HG02970 (cell line): ENCODE results near the gene FAN1.
"Not testable (repeated sequence)": the region's sequence is repeated elsewhere in the genome, so short reads cannot be mapped to it uniquely, and the experiment has no call there.

Experiments used
- ATAC-seq: cut with Tn5 transposase; IDR thresholded peaks from one replicate; pipeline ENCODE4 v1.9.1; 2021; ENCODE audit warnings: mild to moderate bottlenecking, moderate library complexity, moderate number of reproducible peaks; ENCODE audit not compliant: unreplicated experiment, low FRiP score

FAN1 gene

GRCh38 chr15:30903497-30904187 lies at the start of gene FAN1:
Gene FAN1 (plus strand): TSS chr15:30903915. CDS start chr15:30904664, 749 bp downstream.
- ATAC-seq = peak; percentile 87

GRCh38 chr15:30859091-30859874 lies 44.4 kb upstream of the FAN1 start:
- ATAC-seq = no peak

GRCh38 chr15:30865257-30865656 lies 38.5 kb upstream of the FAN1 start:
- no peak for ATAC-seq

GRCh38 chr15:30870681-30871080 lies 33.0 kb upstream of the FAN1 start:
- ATAC-seq = no peak

- ATAC-seq = no peak
These were observed 31.4 kb upstream of the FAN1 start for GRCh38 chr15:30872341-30872748.

- ATAC-seq = no peak
These were observed 26.6 kb upstream of the FAN1 start for GRCh38 chr15:30877070-30877469.

GRCh38 chr15:30878515-30878914 lies 25.2 kb upstream of the FAN1 start:
- no peak for ATAC-seq

GRCh38 chr15:30882849-30883433 lies 20.8 kb upstream of the FAN1 start:
- ATAC-seq = no peak

GRCh38 chr15:30883666-30884065 lies 20.0 kb upstream of the FAN1 start:
- ATAC-seq = not testable (repeated sequence)

- ATAC-seq = no peak
These were observed 17.9 kb upstream of the FAN1 start for GRCh38 chr15:30885814-30886213.

GRCh38 chr15:30889196-30889595 lies 14.5 kb upstream of the FAN1 start:
- ATAC-seq = no peak

- ATAC-seq = no peak
These were observed 8.1 kb upstream of the FAN1 start for GRCh38 chr15:30895461-30896210.

GRCh38 chr15:30896211-30896606 lies 7.5 kb upstream of the FAN1 start:
- no peak for ATAC-seq

- ATAC-seq = no peak
These were observed 1.8 kb upstream of the FAN1 start for GRCh38 chr15:30901889-30902288.

GRCh38 chr15:30904812-30905211 lies 1.1 kb downstream of the FAN1 start:
- ATAC-seq = no peak

- no peak for ATAC-seq
These were observed 2.1 kb downstream of the FAN1 start for GRCh38 chr15:30905821-30906220.

GRCh38 chr15:30906366-30906765 lies 2.7 kb downstream of the FAN1 start:
- no peak for ATAC-seq

GRCh38 chr15:30913761-30914160 lies 10.0 kb downstream of the FAN1 start:
- ATAC-seq = no peak

GRCh38 chr15:30917013-30917412 lies 13.3 kb downstream of the FAN1 start:
- ATAC-seq = no peak

GRCh38 chr15:30917675-30918074 lies 14.0 kb downstream of the FAN1 start:
- no peak for ATAC-seq

GRCh38 chr15:30918366-30918765 lies 14.7 kb downstream of the FAN1 start:
- no peak for ATAC-seq
